ENCODE results near the gene SLC6A6. TPM values are rescaled to one million over a fixed set of nuclear protein-coding genes. Genes with fewer than 3 reads are reported as not detected.
A peak's percentile ranks its signal among the peaks of the same experiment; 100 is the strongest.

SLC6A6 gene
- total RNA-seq, 4 donors from 2014 or later: 35.7 to 75.2 (median 56.4) TPM

GRCh38 chr3:14430053-14430452 is 27.6 kb downstream of the SLC6A6 start:
- TF ChIP-seq, protein P1, sequence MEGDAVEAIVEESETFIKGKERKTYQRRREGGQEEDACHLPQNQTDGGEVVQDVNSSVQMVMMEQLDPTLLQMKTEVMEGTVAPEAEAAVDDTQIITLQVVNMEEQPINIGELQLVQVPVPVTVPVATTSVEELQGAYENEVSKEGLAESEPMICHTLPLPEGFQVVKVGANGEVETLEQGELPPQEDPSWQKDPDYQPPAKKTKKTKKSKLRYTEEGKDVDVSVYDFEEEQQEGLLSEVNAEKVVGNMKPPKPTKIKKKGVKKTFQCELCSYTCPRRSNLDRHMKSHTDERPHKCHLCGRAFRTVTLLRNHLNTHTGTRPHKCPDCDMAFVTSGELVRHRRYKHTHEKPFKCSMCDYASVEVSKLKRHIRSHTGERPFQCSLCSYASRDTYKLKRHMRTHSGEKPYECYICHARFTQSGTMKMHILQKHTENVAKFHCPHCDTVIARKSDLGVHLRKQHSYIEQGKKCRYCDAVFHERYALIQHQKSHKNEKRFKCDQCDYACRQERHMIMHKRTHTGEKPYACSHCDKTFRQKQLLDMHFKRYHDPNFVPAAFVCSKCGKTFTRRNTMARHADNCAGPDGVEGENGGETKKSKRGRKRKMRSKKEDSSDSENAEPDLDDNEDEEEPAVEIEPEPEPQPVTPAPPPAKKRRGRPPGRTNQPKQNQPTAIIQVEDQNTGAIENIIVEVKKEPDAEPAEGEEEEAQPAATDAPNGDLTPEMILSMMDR (IDR thresholded peaks at IDR 0.05): no peak
- ATAC-seq (ENCODE audit: low FRiP score) (no peak), DNase-seq (ENCODE audit: low spot score) (no peak)

GRCh38 chr3:14430706-14431451 is 28.5 kb downstream of the SLC6A6 start:
- no peak for ATAC-seq (ENCODE audit: low FRiP score)
- TF ChIP-seq, protein P1 (IDR thresholded peaks at IDR 0.05): no peak
- no peak for DNase-seq (ENCODE audit: low spot score)

- ATAC-seq (ENCODE audit: low FRiP score): no peak
These were observed 29.1 kb downstream of the SLC6A6 start for GRCh38 chr3:14431452-14431916.

GRCh38 chr3:14431917-14432834 is 29.8 kb downstream of the SLC6A6 start:
- peak; percentile 58 for ATAC-seq (ENCODE audit: low FRiP score)
- TF ChIP-seq, protein P1 (IDR thresholded peaks at IDR 0.05): no peak
- DNase-seq (ENCODE audit: low spot score): no peak

More at GRCh38 chr3:14431452-14431916, 29.1 kb downstream of the SLC6A6 start:
- TF ChIP-seq, protein P1 (IDR thresholded peaks at IDR 0.05): no peak
- no peak for DNase-seq (ENCODE audit: low spot score)

- ATAC-seq (ENCODE audit: low FRiP score) (no peak), DNase-seq (ENCODE audit: low spot score) (no peak)
- TF ChIP-seq, protein P1 (IDR thresholded peaks at IDR 0.05): no peak
These were observed 30.7 kb downstream of the SLC6A6 start for GRCh38 chr3:14433106-14433505.

DNA sequence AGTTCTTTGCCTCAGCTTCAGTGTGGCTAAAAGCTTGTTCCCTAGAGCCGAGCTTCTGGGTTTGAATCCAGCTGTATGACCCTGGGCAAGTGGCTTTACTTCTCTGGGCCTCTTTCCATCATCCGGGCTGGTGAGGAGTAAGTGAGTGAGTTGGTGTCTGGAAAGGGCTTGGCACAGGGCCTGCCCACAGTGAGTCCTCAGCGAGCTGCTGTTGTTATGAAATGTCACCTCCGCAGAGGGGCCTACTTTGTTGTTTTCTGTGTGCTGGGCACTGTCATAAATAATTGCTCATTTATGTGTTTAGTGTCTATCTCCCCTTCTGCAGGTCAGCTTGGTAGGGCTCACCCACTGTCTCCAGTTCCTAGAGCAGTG is 31.7 kb downstream of the SLC6A6 start:
- DNase-seq (ENCODE audit: low spot score) (no peak), ATAC-seq (ENCODE audit: low FRiP score) (peak; percentile 5)
- TF ChIP-seq, protein P1 (IDR thresholded peaks at IDR 0.05): no peak

Measured in omental fat pad (tissue), 4 donors.